ENCODE data around the gene NDUFS6.
"Not testable (repeated sequence)": the region's sequence is repeated elsewhere in the genome, so short reads cannot be mapped to it uniquely, and the experiment has no call there.

Gene NDUFS6

DNA sequence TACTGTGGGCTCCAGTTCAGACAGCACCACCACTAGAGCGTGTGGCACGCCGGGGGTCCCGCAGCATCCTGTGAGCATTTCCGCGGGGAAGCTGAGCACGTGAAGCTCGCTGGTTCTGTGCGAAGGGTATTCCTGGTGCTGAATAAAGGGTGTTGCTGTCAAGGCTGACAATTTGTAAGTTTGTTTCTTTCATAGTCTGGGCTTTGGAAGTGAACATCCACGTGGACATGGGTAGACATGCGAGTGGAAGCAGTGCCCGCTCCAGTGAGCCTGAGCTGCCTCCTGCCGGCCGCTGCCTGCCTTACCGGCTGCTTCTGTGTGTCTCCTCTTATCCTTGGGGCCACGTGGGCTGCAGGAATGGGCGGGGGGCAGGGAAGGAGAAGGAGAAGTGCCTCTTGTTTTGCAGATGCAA, 14.7 kb downstream of the NDUFS6 start:
- TF ChIP-seq EZH2 (IDR thresholded peaks at IDR 0.05; ENCODE audit: borderline replicate concordance, low read length): no peak
- TF ChIP-seq, protein P1, sequence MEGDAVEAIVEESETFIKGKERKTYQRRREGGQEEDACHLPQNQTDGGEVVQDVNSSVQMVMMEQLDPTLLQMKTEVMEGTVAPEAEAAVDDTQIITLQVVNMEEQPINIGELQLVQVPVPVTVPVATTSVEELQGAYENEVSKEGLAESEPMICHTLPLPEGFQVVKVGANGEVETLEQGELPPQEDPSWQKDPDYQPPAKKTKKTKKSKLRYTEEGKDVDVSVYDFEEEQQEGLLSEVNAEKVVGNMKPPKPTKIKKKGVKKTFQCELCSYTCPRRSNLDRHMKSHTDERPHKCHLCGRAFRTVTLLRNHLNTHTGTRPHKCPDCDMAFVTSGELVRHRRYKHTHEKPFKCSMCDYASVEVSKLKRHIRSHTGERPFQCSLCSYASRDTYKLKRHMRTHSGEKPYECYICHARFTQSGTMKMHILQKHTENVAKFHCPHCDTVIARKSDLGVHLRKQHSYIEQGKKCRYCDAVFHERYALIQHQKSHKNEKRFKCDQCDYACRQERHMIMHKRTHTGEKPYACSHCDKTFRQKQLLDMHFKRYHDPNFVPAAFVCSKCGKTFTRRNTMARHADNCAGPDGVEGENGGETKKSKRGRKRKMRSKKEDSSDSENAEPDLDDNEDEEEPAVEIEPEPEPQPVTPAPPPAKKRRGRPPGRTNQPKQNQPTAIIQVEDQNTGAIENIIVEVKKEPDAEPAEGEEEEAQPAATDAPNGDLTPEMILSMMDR (IDR thresholded peaks at IDR 0.05; ENCODE audit: low read length): no peak
- Histone ChIP-seq H3K4me2 (ENCODE audit: low read length) (no peak overlapping the region), H3K9me3 (ENCODE audit: low read length) (no peaks in the 10 kb centered on the region), H3K36me3 (ENCODE audit: insufficient read depth, low read length) (peaks cover 100% of the 10 kb centered on the region), H2AFZ (ENCODE audit: low read length) (no peak overlapping the region), H3F3A (ENCODE audit: insufficient read depth, low read length) (no peaks in the 10 kb centered on the region), H3K4me3 (ENCODE audit: low read depth, low read length, poor library complexity, severe bottlenecking) (no peak overlapping the region), H3K4me1 (ENCODE audit: insufficient read depth, low read length, severe bottlenecking) (no peaks in the 10 kb centered on the region), H3K9me2 (ENCODE audit: low read depth, low read length) (no peaks in the 10 kb centered on the region), H3K79me2 (ENCODE audit: insufficient read depth, low read length) (no peaks in the 10 kb centered on the region), H4K20me1 (ENCODE audit: insufficient read depth, low read length) (no peaks in the 10 kb centered on the region), H3K9ac (ENCODE audit: low read length) (no peak overlapping the region), H3K27me3 (ENCODE audit: insufficient read depth, low read length) (no peaks in the 10 kb centered on the region), H3K27ac (ENCODE audit: low read depth, low read length, poor library complexity, severe bottlenecking) (no peak overlapping the region)

DNA sequence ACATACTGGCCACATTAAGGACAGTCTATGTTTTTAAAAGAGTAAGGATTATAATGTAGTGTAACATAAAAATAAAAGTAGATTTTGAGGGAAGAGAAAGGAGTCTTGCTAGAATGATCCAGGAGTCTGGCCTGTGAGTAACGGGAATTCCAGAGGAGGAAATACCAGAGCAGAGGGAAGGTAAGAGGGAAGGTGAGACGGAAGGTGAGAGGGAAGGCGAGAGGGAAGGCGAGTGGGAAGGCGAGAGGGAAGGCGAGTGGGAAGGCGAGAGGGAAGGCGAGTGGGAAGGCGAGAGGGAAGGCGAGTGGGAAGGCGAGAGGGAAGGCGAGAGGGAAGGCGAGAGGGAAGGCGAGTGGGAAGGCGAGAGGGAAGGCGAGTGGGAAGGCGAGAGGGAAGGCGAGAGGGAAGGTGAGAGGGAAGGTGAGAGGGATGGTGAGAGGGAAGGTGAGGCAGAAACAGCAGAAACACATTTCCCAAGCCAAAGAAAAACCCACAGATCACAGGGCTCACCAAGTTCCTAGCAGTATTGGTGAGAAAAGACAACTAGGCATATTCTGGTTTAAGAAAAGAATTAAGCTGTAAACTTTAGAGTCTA, 15.4 kb downstream of the NDUFS6 start:
- not testable (repeated sequence) for H3K79me2 ChIP-seq (ENCODE audit: insufficient read depth, low read length); H3K4me1 ChIP-seq (ENCODE audit: insufficient read depth, low read length, severe bottlenecking); H2AFZ ChIP-seq (ENCODE audit: low read length); H3K4me3 ChIP-seq (ENCODE audit: low read depth, low read length, poor library complexity, severe bottlenecking); H3K9me3 ChIP-seq (ENCODE audit: low read length); H3K4me2 ChIP-seq (ENCODE audit: low read length); H3K27ac ChIP-seq (ENCODE audit: low read depth, low read length, poor library complexity, severe bottlenecking); H3K9ac ChIP-seq (ENCODE audit: low read length); H4K20me1 ChIP-seq (ENCODE audit: insufficient read depth, low read length); H3F3A ChIP-seq (ENCODE audit: insufficient read depth, low read length); H3K27me3 ChIP-seq (ENCODE audit: insufficient read depth, low read length); H3K9me2 ChIP-seq (ENCODE audit: low read depth, low read length)
- peaks cover 100% of the 10 kb centered on the region for H3K36me3 ChIP-seq (ENCODE audit: insufficient read depth, low read length)

DNA sequence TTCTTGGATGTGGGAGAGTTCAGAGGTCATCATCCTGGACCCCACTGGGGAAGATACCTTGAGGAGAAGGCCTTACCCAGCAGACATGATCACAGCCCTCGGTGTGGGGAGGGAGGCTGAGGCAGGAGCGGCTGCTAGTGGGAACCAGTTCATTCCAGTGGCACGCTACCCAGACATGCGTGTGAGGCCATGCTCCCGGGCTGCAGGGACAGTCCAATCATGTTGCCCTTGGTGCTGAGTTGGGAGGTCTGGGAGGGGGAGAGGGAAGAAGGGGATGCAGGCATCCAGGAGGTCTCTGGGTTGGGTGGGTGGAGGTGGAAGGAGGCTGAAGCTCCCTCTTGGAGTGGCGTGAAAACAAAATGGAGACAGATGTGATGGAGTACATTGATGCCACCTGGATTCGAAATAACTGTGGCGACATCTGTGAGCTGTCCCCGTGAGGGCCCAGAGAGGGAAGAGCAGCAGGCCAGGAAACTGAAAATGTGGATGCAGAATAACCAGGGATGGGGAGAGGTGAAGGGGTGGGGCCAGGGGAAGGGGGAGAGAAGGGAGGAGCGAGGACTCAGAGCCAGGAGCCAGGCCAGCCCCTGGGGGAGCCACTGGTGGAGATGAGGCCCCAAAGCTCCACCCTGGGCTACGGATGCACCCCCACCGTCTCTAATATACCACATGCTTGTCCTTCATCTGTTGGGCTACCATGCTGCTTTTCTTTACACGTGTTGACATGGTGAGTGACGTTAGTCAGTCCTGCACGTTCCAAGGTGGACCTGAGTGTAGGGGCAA, 16.2 kb downstream of the NDUFS6 start:
- Histone ChIP-seq H3K9me3 (ENCODE audit: low read length) (no peaks in the 10 kb centered on the region), H3K79me2 (ENCODE audit: insufficient read depth, low read length) (no peaks in the 10 kb centered on the region), H3K9me2 (ENCODE audit: low read depth, low read length) (no peaks in the 10 kb centered on the region), H3K27me3 (ENCODE audit: insufficient read depth, low read length) (no peaks in the 10 kb centered on the region), H3K4me1 (ENCODE audit: insufficient read depth, low read length, severe bottlenecking) (no peaks in the 10 kb centered on the region), H3K9ac (ENCODE audit: low read length) (no peak overlapping the region), H3K4me3 (ENCODE audit: low read depth, low read length, poor library complexity, severe bottlenecking) (no peak overlapping the region), H3K36me3 (ENCODE audit: insufficient read depth, low read length) (peaks cover 100% of the 10 kb centered on the region), H3F3A (ENCODE audit: insufficient read depth, low read length) (no peaks in the 10 kb centered on the region), H3K27ac (ENCODE audit: low read depth, low read length, poor library complexity, severe bottlenecking) (no peak overlapping the region), H4K20me1 (ENCODE audit: insufficient read depth, low read length) (no peaks in the 10 kb centered on the region), H3K4me2 (ENCODE audit: low read length) (no peak overlapping the region), H2AFZ (ENCODE audit: low read length) (no peak overlapping the region)
- TF ChIP-seq, protein P1 (IDR thresholded peaks at IDR 0.05; ENCODE audit: low read length): no peak
- no peak for TF ChIP-seq EZH2 (IDR thresholded peaks at IDR 0.05; ENCODE audit: borderline replicate concordance, low read length)
